Stomach smooth muscle (tissue), 2 donors: ENCODE data around the gene RRP12.
"Not testable (repeated sequence)": the region's sequence is repeated elsewhere in the genome, so short reads cannot be mapped to it uniquely, and the experiment has no call there.

Experiments
- H3K27ac ChIP-seq: one replicate; pipeline ENCODE4 v1.7.0; 2013; ENCODE audit warnings: mild to moderate bottlenecking, low read length, inconsistent platforms
- H3K27me3 ChIP-seq, 2 donors: one replicate each; pipeline ENCODE4 v1.7.0; 2013; ENCODE audit warnings: low read length in 2 of 2; ENCODE audit not compliant: insufficient read depth in 2 of 2, control insufficient read depth in 1 of 2
- H3K36me3 ChIP-seq, 2 donors: one replicate each; pipeline ENCODE4 v1.7.0; 2013; ENCODE audit warnings: low read length in 2 of 2; ENCODE audit not compliant: control insufficient read depth in 2 of 2, insufficient read depth in 2 of 2
- H3K4me1 ChIP-seq: one replicate; pipeline ENCODE4 v1.7.0; 2013; ENCODE audit warnings: low read length; ENCODE audit not compliant: control insufficient read depth, insufficient read depth
- H3K4me3 ChIP-seq, 2 donors: one replicate each; pipeline ENCODE4 v1.7.0; 2013; ENCODE audit warnings: low read length in 2 of 2
- H3K9ac ChIP-seq, 2 donors: one replicate each; pipeline ENCODE4 v1.7.0; 2013; ENCODE audit warnings: low read length in 2 of 2, mild to moderate bottlenecking in 1 of 2
- H3K9me3 ChIP-seq, 2 donors: one replicate each; pipeline ENCODE4 v1.7.0; 2013; ENCODE audit warnings: low read length in 2 of 2; ENCODE audit not compliant: control insufficient read depth in 2 of 2
- donor health status: healthy.
- donor health status: Pancreatic carcinoma.

The RRP12 gene

GRCh38 chr10:97356918-97357317 lies 44.2 kb downstream of the RRP12 start:
- no peak overlapping the region for H3K4me3 ChIP-seq
- peaks cover 5% of the 10 kb centered on the region for H3K4me1 ChIP-seq
- no peaks in the 10 kb centered on the region for H3K27me3 ChIP-seq
- H3K9ac ChIP-seq, result no peak overlapping the region
- H3K27ac ChIP-seq, result no peak overlapping the region
- no peaks in the 10 kb centered on the region for H3K9me3 ChIP-seq
- peaks cover 15 to 19% of the 10 kb centered on the region in 2 donors for H3K36me3 ChIP-seq

- no peak overlapping the region for H3K9ac ChIP-seq
- H3K4me1 ChIP-seq, result peaks cover 5% of the 10 kb centered on the region
- no peak overlapping the region for H3K4me3 ChIP-seq
- no peaks in the 10 kb centered on the region for H3K27me3 ChIP-seq
- H3K36me3 ChIP-seq, result peaks cover 15 to 21% of the 10 kb centered on the region in 2 donors
- H3K9me3 ChIP-seq, result no peaks in the 10 kb centered on the region
- H3K27ac ChIP-seq, result no peak overlapping the region
Measured at GRCh38 chr10:97356318-97356914, 44.7 kb downstream of the RRP12 start.

GRCh38 chr10:97355571-97355975 lies 45.6 kb downstream of the RRP12 start:
- Histone ChIP-seq H3K9ac (no peak overlapping the region), H3K4me1 (peaks cover 5% of the 10 kb centered on the region), H3K4me3 (no peak overlapping the region), H3K27me3 (no peaks in the 10 kb centered on the region), H3K36me3 (peaks cover 14 to 21% of the 10 kb centered on the region in 2 donors), H3K9me3 (no peaks in the 10 kb centered on the region), H3K27ac (no peak overlapping the region)

GRCh38 chr10:97353945-97354344 lies 47.2 kb downstream of the RRP12 start:
- Histone ChIP-seq H3K27me3 (no peaks in the 10 kb centered on the region), H3K36me3 (peaks cover 10 to 14% of the 10 kb centered on the region in 2 donors), H3K4me3 (no peak overlapping the region), H3K9ac (no peak overlapping the region), H3K4me1 (peaks cover 11% of the 10 kb centered on the region), H3K27ac (no peak overlapping the region), H3K9me3 (no peaks in the 10 kb centered on the region)

GRCh38 chr10:97349752-97350513 lies 51.2 kb downstream of the RRP12 start:
- Histone ChIP-seq H3K36me3 (peaks cover 0 to 4% of the 10 kb centered on the region in 2 donors), H3K27me3 (no peaks in the 10 kb centered on the region), H3K9ac (no peak overlapping the region), H3K9me3 (no peaks in the 10 kb centered on the region), H3K4me3 (peak overlapping the region in 1 of 2 donors; percentile 22), H3K27ac (no peak overlapping the region), H3K4me1 (peaks cover 6% of the 10 kb centered on the region)

- H3K4me1 ChIP-seq, result peaks cover 6% of the 10 kb centered on the region
- no peak overlapping the region for H3K4me3 ChIP-seq
- H3K27me3 ChIP-seq, result no peaks in the 10 kb centered on the region
- no peaks in the 10 kb centered on the region for H3K9me3 ChIP-seq
- no peak overlapping the region for H3K27ac ChIP-seq
- no peak overlapping the region for H3K9ac ChIP-seq
- H3K36me3 ChIP-seq, result peaks cover 0 to 4% of the 10 kb centered on the region in 2 donors
Measured at GRCh38 chr10:97347317-97347716, 53.8 kb downstream of the RRP12 start.

- H3K36me3 ChIP-seq, H3K4me1 ChIP-seq, H3K9me3 ChIP-seq, H3K4me3 ChIP-seq, H3K9ac ChIP-seq, H3K27me3 ChIP-seq, H3K27ac ChIP-seq: not testable (repeated sequence)
Measured at GRCh38 chr10:97343664-97344063, 57.5 kb downstream of the RRP12 start.

GRCh38 chr10:97341416-97341815 lies 59.7 kb downstream of the RRP12 start:
- no peaks in the 10 kb centered on the region for H3K9me3 ChIP-seq

GRCh38 chr10:97338041-97338440 lies 63.1 kb downstream of the RRP12 start:
- H3K27ac ChIP-seq, result no peak overlapping the region
- H3K4me3 ChIP-seq, result no peak overlapping the region
- no peaks in the 10 kb centered on the region for H3K36me3 ChIP-seq
- no peaks in the 10 kb centered on the region for H3K9me3 ChIP-seq
- no peaks in the 10 kb centered on the region for H3K27me3 ChIP-seq
- H3K9ac ChIP-seq, result no peak overlapping the region
- peaks cover 15% of the 10 kb centered on the region for H3K4me1 ChIP-seq

More at GRCh38 chr10:97341416-97341815, 59.7 kb downstream of the RRP12 start:
- Histone ChIP-seq H3K4me1 (peaks cover 4% of the 10 kb centered on the region), H3K4me3 (no peak overlapping the region), H3K36me3 (no peaks in the 10 kb centered on the region), H3K27ac (no peak overlapping the region), H3K27me3 (no peaks in the 10 kb centered on the region), H3K9ac (no peak overlapping the region)

GRCh38 chr10:97336942-97337831 lies 64.0 kb downstream of the RRP12 start:
- peak overlapping the region in 1 of 2 donors; percentile 9 for H3K4me3 ChIP-seq
- no peaks in the 10 kb centered on the region for H3K36me3 ChIP-seq
- H3K27ac ChIP-seq, result no peak overlapping the region
- H3K4me1 ChIP-seq, result peaks cover 22% of the 10 kb centered on the region
- no peaks in the 10 kb centered on the region for H3K27me3 ChIP-seq
- H3K9me3 ChIP-seq, result no peaks in the 10 kb centered on the region
- H3K9ac ChIP-seq, result no peak overlapping the region
